Activated gamma-delta T cell (primary cell): ENCODE results near the gene FGA.

ENCODE experiments used
- DNase-seq: peaks from one replicate; lab custom pipeline; 2025; lab: John Stamatoyannopoulos, UW

Gene FGA

GRCh38 chr4:154578919-154579318 lies 11.6 kb downstream of the FGA start:
- DNase-seq, result no peak

DNA sequence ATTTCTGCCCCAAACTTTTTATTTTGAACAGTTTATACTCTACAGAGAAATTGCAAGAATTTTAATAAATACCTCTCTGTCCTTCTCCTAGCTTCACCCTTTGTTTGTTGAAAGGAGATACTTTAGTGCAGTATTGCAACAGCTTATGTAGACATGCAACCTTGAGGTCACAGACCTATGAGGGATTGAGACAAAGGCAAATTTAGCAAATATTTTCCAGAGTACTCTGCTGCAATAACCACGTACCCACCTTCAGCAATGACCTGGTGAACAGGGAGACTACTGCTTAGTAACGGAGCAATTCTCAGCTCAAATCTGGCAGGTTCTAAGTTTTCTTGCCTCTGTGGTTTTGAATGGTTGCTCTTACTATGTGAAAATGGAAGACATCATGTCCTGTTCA lies 13.2 kb downstream of the FGA start:
- no peak for DNase-seq

DNA sequence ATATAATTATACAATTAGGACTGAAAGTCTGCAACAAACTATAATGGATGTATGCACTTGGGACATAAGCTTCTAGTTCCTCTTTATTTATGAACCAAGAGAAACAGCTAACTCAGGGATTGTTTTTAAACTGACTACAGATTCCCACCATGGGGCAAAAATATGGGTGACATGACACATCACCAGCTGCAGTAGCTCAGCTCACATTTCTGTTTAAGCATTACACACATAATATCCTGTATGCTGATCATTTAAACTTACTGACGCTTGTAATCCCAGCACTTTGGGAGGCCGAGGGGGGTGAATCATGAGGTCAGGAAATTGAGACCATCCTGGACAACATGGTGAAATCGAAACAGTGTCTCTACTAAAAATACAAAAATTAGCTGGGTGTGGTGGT lies 16.2 kb downstream of the FGA start:
- DNase-seq, result no peak

GRCh38 chr4:154573190-154573870 lies 17.2 kb downstream of the FGA start:
- DNase-seq, result no peak

GRCh38 chr4:154569584-154569983 lies 21.0 kb downstream of the FGA start:
- DNase-seq, result no peak

GRCh38 chr4:154569028-154569427 lies 21.5 kb downstream of the FGA start:
- no peak for DNase-seq

- DNase-seq, result no peak
Measured at GRCh38 chr4:154566639-154567204, 23.8 kb downstream of the FGA start.

DNA sequence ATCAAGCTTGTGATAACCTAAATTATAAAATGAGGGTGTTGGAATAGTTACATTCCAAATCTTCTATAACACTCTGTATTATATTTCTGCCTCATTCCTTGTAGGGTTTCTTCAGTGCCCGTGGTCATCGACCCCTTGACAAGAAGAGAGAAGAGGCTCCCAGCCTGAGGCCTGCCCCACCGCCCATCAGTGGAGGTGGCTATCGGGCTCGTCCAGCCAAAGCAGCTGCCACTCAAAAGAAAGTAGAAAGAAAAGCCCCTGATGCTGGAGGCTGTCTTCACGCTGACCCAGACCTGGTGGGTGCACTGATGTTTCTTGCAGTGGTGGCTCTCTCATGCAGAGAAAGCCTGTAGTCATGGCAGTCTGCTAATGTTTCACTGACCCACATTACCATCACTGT lies 24.8 kb downstream of the FGA start:
- DNase-seq, result no peak

DNA sequence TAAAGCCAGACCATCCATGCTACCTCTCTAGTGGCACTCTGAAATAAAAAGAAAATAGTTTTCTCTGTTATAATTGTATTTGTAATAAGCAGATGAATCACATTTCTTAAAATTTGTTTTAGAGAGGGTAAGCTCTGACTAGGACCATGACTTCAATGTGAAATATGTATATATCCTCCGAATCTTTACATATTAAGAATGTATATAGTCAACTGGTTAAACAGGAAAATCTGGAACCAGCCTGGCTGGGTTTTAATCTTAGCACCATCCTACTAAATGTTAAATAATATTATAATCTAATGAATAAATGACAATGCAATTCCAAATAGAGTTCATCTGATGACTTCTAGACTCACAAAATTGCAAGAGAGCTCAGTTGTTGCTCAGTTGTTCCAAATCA lies 26.2 kb downstream of the FGA start:
- DNase-seq, result no peak

DNA sequence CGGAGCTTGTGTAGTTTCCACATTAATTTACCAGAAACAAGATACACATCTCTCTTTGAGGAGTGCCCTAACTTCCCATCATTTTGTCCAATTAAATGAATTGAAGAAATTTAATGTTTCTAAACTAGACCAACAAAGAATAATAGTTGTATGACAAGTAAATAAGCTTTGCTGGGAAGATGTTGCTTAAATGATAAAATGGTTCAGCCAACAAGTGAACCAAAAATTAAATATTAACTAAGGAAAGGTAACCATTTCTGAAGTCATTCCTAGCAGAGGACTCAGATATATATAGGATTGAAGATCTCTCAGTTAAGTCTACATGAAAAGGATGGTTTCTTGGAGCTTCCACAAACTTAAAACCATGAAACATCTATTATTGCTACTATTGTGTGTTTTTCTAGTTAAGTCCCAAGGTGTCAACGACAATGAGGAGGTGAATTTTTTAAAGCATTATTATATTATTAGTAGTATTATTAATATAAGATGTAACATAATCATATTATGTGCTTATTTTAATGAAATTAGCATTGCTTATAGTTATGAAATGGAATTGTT lies 27.8 kb downstream of the FGA start, which contains the start of gene FGB:
Gene FGB (plus strand): TSS at position 315 of the 558 bp plus-strand sequence. CDS start 8 bp downstream, at position 323.
- no peak for DNase-seq

DNA sequence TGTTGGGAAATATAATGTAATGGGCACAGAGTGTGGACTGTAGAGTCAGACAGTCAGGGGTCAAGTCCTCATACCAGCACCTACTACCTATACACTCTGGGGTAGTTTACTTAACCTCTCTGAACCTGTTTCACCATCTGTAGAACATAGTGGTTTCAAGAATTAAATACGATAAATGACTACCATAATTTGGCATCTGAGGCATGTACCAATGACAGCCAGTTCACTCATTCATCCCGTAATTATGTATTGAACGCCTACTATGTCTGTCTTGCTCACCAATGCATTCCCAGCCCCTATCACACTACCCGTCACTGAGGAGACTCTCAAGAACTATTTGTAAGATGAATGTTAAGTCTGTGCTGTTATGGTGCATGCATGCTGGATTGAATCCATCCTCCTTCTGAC lies 29.7 kb downstream of the FGA start:
- DNase-seq, result no peak

DNA sequence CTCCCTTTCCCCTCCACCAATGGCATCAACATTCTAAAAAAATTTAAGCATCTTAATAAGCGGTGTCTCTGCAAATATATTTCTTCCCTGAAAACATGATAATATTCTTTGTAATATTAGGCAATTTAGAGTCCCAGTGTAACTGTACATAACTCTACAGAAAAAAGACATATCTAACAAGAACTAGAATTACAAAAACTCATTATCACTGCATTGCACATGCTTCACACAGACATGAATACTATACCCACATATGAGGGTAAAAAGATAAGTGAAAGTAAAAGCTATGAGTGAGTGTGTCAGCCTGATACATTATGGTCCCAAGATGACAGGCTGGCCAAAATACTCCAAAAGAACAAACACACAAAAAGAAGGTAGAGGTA lies 30.1 kb downstream of the FGA start:
- no peak for DNase-seq

DNA sequence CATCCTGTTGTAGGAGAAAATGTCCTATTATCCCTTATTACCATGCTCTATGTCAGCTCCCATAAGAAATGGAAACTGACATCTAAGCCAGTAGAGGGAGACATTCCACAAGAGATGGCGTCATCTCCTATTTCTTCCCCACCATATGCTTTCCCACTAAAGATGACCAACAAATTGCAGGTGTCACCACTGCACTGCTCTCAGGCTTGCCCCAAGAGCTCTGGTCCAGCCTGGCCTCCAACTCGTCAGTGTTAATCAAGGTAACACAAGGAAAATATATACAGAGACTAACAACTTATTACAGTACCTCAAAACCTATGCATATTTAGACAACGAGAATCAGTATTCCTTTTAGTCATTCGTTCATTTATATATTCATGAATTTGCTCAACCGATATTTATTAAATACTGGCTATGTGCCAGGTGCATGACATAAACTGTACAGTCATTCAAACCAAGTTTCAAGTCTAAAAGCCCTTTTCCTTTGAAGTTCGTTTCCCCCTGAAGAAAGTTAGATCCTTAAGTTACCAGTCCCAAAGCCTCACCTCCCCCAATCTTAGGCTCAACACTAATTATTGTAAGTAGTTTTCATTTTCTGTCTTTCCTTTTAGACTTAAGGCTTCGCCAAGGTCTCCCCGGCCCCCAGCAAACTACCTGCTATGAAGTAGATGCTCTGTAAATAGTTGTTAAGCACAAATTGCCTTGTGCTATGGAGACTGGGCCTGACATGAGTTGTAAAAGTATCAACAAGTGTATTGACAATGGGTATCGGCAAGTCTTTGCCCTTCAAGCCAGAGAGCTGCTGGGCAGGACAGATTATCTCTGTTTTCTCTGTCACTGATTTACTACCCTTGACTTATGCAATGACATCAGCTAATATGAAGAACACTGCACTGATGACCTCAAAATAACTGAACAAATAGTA lies 30.8 kb downstream of the FGA start:
- no peak for DNase-seq

GRCh38 chr4:154559141-154559493 lies 31.4 kb downstream of the FGA start:
- DNase-seq, result no peak

DNA sequence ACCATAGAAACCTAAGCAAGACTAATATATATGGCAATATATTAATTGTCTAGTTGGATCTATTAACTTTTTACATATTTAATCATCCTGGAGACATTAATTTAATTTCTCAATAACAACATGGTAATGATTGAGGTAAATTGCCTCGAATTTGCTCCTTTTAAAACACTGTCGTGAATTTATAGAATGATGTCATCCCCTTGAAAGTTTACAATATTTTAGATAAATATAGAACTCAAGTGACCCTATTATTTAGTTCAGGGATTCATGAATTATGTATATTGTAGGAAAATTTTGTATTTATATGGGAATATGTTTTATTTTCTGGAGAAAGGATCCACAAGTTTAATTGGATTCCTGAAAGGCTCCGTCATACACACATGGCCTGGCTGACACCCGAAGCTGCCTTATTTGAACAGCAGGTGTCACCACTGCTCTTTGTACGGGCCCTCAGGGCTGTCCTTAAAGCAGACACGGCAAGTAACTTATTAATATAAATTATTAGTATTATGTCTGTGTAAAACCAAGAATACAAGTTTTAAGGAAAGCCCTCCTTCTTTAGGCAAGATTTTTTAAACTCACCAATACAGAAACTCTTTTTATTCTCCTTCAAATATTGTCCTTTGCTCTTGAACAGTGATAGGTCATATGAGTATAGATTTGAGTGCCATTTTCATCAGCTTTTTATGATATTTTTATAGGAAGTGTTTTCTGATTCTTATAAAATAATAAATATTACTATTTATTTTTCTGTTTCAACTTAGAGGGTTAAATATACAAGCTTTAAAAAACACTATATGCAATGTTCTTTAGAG lies 38.5 kb downstream of the FGA start:
- no peak for DNase-seq

DNA sequence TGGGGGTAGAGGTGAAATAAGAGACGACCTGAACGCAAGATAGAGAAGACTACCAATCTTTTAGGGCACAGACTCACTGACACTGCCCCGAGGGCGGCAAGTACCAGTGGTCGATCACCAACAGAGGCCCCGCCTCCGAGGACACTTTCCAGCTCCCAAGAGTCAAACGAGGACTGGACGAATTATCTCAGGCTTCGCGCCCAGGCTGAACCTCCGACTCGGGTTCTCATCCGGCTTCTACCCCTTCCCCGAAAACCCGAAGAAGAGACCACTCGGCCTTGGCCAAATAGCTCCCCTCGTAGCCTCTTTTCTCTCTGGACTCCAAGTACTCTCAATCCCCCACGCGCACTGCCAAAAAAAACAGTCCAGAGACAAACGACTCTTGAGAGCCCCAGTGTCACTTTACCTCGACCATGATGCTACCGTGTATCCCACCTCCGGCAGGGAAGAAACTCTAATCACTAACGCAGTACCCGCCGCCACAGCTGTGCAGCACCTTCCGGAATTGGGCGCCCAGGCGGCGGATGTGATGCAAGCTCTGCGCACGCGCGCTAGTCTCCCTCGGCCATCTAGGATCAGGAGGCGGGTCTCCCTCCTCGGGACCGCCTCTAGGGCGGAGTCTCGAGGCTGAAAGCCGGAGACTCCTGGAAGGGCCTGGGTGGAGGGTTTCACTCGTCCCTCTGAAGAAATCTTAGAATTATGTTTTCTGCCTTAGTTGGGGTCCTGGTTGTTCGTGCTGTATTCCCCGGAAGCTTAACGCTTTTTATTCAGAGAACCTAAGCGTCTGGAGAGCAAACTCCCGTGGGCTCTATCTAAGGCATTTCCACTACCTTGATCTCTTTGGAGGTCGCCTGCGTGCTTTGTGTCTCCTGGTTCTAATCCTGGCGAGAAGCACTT lies 40.4 kb downstream of the FGA start, which contains the start of gene PLRG1:
Gene PLRG1 (minus strand): TSS at position 507 of the 897 bp plus-strand sequence. CDS start 92 bp downstream, at position 415.
- peak; percentile 91 for DNase-seq

DNA sequence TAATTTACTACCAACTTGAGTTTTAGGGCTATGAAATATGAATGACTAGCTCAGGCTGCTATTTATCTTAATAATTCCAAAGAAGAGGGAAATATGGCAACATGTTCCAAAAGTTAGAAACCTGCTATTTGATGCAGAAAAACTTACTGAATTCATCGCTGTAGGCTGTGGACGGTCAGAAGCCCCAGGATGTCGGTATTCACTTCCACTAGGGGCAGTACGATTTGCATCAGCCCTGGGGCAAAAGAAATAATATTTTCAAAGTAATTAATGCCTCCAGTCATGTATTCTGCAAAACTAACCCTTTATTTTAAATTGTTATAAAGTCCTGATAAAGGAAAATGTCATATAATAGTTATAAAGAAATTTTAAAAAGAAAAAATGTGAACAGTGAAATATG lies 44.9 kb downstream of the FGA start:
- DNase-seq, result no peak

- DNase-seq, result no peak
Measured at GRCh38 chr4:154542271-154542879, 48.2 kb downstream of the FGA start.
